Measurements from ENCODE around the gene PRKAR2B. TPM values are rescaled to one million over a fixed set of nuclear protein-coding genes. Genes with fewer than 3 reads are reported as not detected.

Gene PRKAR2B
- polyA plus RNA-seq, 3 donors, result 39.6 to 46.1 (median 45.4) TPM

GRCh38 chr7:107171496-107171895, 127.0 kb downstream of the PRKAR2B start:
- DNase-seq (ENCODE audit: low read depth in 3 of 3, low spot score in 2 of 3), result no peak

DNA sequence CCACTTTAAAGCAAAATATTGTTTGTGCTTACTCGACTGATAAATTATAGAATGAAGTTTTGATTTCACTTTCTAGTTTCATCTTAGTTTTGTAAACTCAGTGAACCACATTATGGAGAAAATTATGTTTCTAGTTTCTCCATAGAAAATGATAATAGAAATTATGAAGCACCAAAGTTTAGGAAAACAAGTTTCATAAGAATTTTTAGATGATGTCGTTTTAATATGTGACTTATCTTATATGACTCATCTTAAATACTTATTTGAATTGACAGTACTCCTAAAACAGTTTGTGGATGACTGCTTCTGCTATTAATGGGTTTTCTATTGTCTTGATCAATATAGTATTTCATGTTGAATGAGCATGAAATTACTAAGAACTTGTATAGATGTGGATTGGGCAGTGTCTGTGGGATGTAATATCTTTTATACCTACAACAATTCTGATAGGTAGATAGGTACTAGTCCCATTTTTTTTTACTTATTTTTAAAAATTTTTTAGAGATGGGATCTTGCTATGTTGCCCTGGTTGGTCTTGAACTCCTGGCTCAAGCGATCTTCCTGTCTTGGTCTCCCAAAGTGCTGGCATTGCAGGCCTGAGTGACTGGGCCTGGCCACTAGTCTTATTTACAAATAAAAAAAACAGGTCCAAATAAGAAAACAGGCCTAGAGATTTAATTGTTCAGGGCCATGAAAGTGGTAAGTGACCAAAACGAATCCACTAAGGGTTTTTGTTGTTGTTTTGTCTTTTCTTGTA, 127.9 kb downstream of the PRKAR2B start:
- DNase-seq (ENCODE audit: low read depth in 3 of 3, low spot score in 2 of 3), result no peak

DNA sequence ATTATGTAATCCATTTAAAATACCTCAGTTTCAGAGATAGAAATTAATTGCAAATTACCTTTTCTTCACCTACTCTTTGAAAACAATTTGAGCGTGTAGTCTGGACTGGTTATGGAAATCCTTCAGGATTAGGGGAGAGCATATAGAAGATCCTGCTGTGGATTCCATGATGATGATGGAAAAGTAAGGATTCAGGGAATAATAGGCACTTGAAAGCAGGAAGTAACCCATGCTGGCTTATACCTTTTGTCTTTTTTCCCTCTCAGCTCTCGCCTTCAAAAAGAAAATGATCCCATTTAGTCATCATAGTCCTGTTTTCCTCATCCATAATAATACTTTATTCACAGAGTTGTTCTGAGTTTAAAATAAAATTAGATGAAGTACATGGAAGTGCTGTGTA, 128.7 kb downstream of the PRKAR2B start:
- DNase-seq (ENCODE audit: low read depth in 3 of 3, low spot score in 2 of 3), result no peak

GRCh38 chr7:107173691-107174406, 129.3 kb downstream of the PRKAR2B start:
- no peak for DNase-seq (ENCODE audit: low read depth in 3 of 3, low spot score in 2 of 3)

- no peak for DNase-seq (ENCODE audit: low read depth in 3 of 3, low spot score in 2 of 3)
These were observed 135.0 kb downstream of the PRKAR2B start for GRCh38 chr7:107179326-107180164.

GRCh38 chr7:107180378-107180777, 135.9 kb downstream of the PRKAR2B start:
- DNase-seq (ENCODE audit: low read depth in 3 of 3, low spot score in 2 of 3), result no peak

DNA sequence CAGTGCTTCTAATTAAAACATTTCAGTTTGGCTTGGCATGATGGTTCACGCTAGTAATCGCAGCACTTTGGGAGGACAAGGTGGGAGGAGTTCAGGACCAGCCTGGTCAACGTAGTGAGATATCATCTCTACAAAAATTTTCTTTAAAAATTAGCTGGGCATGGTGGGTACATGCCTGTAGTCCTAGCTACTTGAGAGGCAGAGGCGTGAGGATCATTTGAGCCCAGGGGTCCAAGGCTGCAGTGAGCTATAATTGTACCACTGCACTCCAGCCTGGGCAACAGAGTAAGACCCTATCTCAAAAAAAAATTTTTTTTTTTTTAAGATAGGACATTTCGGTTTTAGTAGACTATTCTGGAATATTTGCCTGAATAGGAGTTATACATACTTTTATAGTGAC, 136.7 kb downstream of the PRKAR2B start:
- DNase-seq (ENCODE audit: low read depth in 3 of 3, low spot score in 2 of 3), result no peak

DNA sequence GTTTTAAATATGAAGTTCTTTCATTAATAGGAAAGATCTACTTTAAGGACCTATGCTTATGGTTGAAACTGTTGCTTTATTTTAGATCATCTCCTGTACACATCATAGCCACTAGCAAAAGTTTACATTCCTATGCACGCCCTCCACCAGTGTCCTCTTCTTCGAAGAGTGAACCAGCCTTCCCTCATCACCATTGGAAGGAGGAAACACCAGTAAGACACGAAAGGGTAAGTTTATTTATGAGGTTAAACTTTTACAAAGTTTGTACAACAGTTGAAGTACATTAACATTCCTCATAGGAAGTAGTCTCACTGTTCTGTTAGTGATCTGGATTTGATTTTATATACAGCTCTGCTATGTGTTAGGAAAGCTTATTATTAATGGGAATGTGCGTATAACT, 141.2 kb downstream of the PRKAR2B start:
- no peak for DNase-seq (ENCODE audit: low read depth in 3 of 3, low spot score in 2 of 3)

DNA sequence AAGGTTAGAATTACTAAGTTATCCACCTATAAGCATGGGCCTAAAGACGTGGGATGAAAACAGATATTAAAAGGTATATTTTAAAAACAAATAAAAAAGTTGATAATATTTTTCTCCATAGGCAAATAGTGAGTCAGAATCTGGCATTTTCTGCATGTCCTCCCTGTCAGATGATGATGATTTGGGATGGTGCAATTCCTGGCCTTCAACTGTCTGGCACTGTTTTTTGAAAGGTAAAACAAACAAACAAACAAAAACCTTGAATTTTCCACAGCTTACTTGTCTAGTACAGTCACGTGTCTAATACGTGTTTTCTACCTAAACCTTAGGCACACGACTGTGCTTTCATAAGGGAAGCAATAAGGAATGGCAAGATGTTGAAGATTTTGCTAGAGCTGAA, 141.7 kb downstream of the PRKAR2B start:
- no peak for DNase-seq (ENCODE audit: low read depth in 3 of 3, low spot score in 2 of 3)

- no peak for DNase-seq (ENCODE audit: low read depth in 3 of 3, low spot score in 2 of 3)
These were observed 143.3 kb downstream of the PRKAR2B start for GRCh38 chr7:107187774-107188173.

DNA sequence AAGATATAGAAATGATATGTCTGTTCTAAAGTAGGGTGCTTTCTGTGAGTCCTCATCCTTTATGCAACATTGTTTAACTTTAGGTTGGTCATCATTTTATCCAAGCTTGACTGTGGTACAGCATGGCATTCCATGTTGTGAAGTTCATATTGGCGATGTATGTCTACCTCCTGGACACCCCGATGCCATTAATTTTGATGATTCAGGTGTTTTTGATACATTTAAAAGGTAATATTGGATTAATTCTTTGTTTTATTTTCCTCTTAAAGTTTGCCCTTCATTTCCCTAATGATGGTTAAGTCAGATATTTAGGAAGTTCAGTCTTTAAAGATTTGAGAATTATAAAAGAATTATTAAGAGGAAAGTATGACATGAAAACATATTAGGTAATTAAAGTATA, 145.6 kb downstream of the PRKAR2B start:
- no peak for DNase-seq (ENCODE audit: low read depth in 3 of 3, low spot score in 2 of 3)

DNA sequence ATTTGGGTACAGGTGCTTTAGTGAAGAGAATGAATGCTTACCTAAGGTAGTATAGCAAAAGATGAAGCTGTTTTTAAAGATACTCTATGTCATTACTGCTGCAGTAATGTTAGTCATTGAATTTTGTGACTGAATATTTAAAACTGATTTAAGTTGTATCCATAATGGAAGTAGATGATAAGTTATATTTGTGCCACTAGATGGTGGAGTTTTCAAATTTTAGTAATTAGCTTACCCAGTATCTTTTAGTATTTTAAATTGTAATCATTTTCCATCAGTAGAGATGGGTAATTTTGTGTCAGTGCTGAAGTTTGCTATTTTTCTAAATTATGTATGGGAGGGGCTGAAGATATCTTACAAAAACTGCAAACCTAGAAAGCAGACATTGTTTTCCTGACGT, 149.5 kb downstream of the PRKAR2B start:
- no peak for DNase-seq (ENCODE audit: low read depth in 3 of 3, low spot score in 2 of 3)

GRCh38 chr7:107196834-107197610, 152.5 kb downstream of the PRKAR2B start:
- DNase-seq (ENCODE audit: low read depth in 3 of 3, low spot score in 2 of 3), result no peak

DNA sequence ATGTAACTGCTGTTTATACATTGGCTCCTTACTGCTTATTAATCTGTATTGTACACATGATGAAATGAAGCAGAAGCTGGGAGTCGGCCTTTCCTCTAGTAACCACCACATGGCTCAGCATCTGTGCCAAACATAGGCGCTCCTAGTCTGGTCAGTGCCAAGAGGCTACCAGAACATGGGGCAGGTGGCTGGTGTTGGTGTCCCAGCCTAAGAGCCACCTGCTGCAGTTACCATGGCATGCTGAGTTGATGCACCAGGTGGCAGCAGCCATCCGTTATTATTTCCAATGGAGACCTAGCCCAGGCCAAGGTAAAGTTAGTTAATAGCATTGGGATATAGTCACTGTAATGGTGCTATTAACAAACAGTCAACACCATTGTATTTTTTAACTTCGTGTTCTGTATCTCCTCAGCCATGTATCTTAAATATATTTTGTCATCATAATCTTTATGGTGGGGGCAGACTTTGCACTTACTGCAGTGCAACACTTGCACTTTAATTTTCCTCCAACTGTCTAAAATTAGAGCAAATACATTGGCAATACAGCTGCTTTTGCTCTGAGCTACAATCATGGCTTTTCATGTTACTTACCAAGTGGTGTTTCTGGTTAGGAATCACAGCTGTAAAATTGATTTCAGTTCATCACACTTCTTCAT, 157.4 kb downstream of the PRKAR2B start:
- no peak for DNase-seq (ENCODE audit: low read depth in 3 of 3, low spot score in 2 of 3)

GRCh38 chr7:107203607-107204006, 159.1 kb downstream of the PRKAR2B start:
- DNase-seq (ENCODE audit: low read depth in 3 of 3, low spot score in 2 of 3), result no peak

DNA sequence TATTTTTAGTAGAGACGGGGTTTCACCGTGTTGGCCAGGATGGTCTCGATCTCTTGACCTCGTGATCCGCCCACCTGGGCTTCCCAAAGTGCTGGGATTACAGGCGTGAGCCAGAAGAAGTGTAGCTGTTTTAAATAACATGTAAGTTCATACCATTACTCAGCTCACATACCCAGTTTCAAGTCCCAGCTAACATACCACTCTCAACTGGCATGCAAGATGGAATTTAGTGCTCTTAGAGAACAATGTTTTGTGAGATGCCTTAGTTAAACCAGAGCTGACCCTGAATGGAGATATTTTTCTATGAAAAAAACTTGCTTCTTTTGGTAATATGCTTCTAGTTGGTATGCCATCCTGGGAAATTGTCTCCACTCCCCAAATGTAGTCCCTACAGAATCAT, 161.6 kb downstream of the PRKAR2B start:
- no peak for DNase-seq (ENCODE audit: low read depth in 3 of 3, low spot score in 2 of 3)

DNA sequence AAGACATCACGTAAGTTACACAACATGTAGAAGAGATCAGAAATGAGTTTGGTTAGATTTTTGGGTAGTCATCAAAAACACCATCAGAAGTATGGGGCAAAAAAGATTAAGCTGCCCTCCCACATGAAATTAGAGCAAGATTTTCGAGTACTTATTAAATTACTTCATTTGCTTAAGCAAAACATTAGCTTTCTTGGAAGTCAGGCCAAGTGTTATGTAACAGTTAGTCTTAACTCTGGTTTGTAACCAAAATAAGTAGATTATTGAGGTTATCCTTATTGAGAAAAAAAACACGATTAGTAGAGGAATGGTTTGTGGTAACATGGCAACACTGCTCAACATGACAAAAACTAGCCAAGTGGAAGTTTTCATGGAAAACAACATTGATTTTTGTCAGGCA, 162.2 kb downstream of the PRKAR2B start:
- no peak for DNase-seq (ENCODE audit: low read depth in 3 of 3, low spot score in 2 of 3)

- DNase-seq (ENCODE audit: low read depth in 3 of 3, low spot score in 2 of 3), result no peak
These were observed 163.0 kb downstream of the PRKAR2B start for GRCh38 chr7:107207459-107207858.

- DNase-seq (ENCODE audit: low read depth in 3 of 3, low spot score in 2 of 3), result no peak
These were observed 163.6 kb downstream of the PRKAR2B start for GRCh38 chr7:107208024-107208521.

DNA sequence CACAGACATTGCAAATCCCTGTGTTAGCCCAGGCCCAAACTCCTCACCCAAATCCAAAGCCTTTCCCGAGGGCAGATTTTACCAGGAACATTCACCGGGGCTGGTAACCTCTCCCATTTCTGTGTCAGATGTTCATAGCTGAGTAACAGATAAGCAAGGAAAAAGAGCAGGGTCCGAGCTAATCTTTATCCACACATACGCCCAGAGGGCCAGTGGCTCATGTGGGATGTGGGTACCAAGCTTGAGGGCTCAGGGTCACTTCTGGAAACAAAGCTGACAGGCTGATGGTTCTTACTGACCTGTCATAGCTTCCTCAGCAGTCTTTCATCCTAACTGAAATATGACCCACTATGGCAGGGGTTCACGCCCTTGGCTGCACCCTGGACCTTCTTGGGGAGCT, 164.1 kb downstream of the PRKAR2B start:
- no peak for DNase-seq (ENCODE audit: low read depth in 3 of 3, low spot score in 2 of 3)
